ENCODE results near the gene NET1.
A peak's percentile ranks its signal among the peaks of the same experiment; 100 is the strongest.

The NET1 gene

DNA sequence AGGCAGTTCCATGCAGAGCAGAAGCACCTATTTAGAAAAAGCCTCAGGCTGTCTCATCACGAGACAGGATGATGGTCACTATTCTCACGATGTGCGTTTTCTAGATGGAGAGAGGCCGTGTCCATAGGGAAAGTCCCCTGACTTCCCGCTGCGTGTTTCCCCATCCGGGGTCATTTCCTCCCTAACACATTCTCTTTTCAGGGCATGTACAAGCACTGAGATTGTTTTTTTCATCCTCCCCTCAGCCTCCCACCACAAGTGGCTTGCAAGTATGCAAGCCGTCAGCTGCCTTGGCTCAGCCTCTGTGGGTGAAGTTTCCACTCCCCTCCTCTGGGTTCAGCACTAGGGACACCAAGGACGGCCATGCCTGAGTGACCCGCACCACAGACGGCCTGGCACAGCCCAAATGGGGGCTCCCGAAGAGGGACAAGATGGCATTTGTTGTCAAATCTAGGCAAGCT lies 89.7 kb downstream of the NET1 start:
- WGBS, 2 donors (ENCODE audit: extremely low coverage in 2 of 2, insufficient read length in 2 of 2, insufficient replicate concordance in 1 of 2), result no CpG with 5 or more reads among the region's 12 CpGs
- no peak overlapping the region for H3K14ac ChIP-seq (ENCODE audit: low read length)
- H4K8ac ChIP-seq (ENCODE audit: low read depth, low read length), result no peak overlapping the region
- no peaks in the 10 kb centered on the region for H3K4me1 ChIP-seq (ENCODE audit: control insufficient read depth in 2 of 2, insufficient read depth in 1 of 2, low read depth in 1 of 2, low read length in 2 of 2)
- H3K4ac ChIP-seq (ENCODE audit: low read length), result no peak overlapping the region
- no peak overlapping the region for H3K4me2 ChIP-seq (ENCODE audit: insufficient read depth, low read length, poor library complexity, severe bottlenecking)
- H2BK120ac ChIP-seq (ENCODE audit: low read depth, low read length), result no peak overlapping the region
- no peaks in the 10 kb centered on the region for H3K36me3 ChIP-seq (replicated peaks in 1 of 2; ENCODE audit: control insufficient read depth in 2 of 2, insufficient read depth in 2 of 2, low read length in 2 of 2)
- H3K9ac ChIP-seq (ENCODE audit: low read depth, low read length, poor library complexity), result no peak overlapping the region
- H3K4me3 ChIP-seq (ENCODE audit: low read length in 2 of 2), result no peak overlapping the region
- H2BK5ac ChIP-seq (ENCODE audit: low read length), result peak overlapping the region; percentile 67
- H3K18ac ChIP-seq (ENCODE audit: low read length), result peak overlapping the region; percentile 31
- peak overlapping the region; percentile 30 for H3K23ac ChIP-seq (ENCODE audit: low read depth, low read length, poor library complexity)
- no peaks in the 10 kb centered on the region for H3K79me1 ChIP-seq (ENCODE audit: low read depth, low read length)
- no peak overlapping the region for H4K91ac ChIP-seq (ENCODE audit: low read depth, low read length, poor library complexity)
- peaks cover 0 to 5% of the 10 kb centered on the region in 2 donors for H3K9me3 ChIP-seq (replicated peaks in 1 of 2; ENCODE audit: control insufficient read depth in 2 of 2, insufficient read depth in 1 of 2, low read depth in 1 of 2, low read length in 2 of 2)
- H3K27ac ChIP-seq (replicated peaks; ENCODE audit: low read length), result no peak overlapping the region
- H2BK15ac ChIP-seq (ENCODE audit: low read length), result peak overlapping the region; percentile 28
- no peak overlapping the region for H2BK12ac ChIP-seq (ENCODE audit: low read length)
- H3K27me3 ChIP-seq (ENCODE audit: control insufficient read depth in 3 of 3, insufficient read depth in 3 of 3, low read depth in 1 of 3, low read length in 3 of 3), result peaks cover 0 to 32% (median 0%) of the 10 kb centered on the region in 3 experiments
- no peak overlapping the region for H2AFZ ChIP-seq (ENCODE audit: low read length)
- DNase-seq (ENCODE audit: low spot score), result no peak
- no peak overlapping the region for H2AK5ac ChIP-seq (ENCODE audit: low read depth, low read length)

DNA sequence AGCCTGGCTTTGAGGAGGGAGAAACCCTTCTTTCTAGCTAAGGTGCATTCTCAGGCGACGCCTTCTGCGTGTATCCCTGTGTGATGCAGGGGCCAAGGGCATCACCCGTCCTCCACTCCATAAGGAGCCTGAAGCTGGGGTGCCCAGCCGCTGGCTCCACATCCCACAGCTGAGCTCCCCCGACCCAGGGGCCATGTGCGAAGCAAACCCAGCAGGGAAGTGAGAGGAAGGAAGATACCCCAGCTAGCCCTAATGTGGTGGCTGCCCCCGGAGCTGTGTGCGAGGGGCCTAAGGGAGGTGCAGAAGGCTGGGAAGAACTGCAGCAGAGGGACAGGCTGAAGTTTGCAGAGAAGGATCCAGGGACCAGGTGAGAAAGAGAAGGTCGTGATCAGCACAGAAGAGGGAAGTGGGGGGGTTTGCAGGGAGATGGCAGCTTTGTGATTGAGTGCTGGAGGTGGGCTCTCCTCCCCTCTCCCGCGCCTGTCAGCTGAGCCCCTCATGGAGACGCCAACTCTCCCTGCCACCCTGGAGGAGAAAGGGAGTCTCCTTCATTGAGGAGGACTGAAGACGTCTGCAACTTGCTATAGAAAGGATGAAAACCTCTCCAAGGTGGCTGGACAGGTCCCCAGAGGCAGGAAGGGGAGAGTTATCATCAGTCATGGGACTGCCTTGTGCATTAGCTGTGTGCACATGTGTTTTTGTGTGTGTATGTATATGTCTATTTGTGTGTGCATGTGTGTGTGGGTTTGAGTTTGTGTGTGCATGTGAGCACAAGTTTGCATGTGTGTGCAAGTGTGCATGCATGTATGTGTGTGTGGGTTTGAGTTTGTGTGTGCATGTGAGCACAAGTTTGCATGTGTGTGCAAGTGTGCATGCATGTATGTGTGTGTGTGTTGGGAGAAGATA lies 90.5 kb downstream of the NET1 start:
- Histone ChIP-seq H2BK120ac (ENCODE audit: low read depth, low read length) (no peak overlapping the region), H3K27me3 (ENCODE audit: control insufficient read depth in 3 of 3, insufficient read depth in 3 of 3, low read depth in 1 of 3, low read length in 3 of 3) (peaks cover 0 to 37% (median 0%) of the 10 kb centered on the region in 3 experiments), H3K4me1 (ENCODE audit: control insufficient read depth in 2 of 2, insufficient read depth in 1 of 2, low read depth in 1 of 2, low read length in 2 of 2) (no peaks in the 10 kb centered on the region), H2AK5ac (ENCODE audit: low read depth, low read length) (no peak overlapping the region), H4K91ac (ENCODE audit: low read depth, low read length, poor library complexity) (no peak overlapping the region), H3K79me1 (ENCODE audit: low read depth, low read length) (no peaks in the 10 kb centered on the region), H3K4me2 (ENCODE audit: insufficient read depth, low read length, poor library complexity, severe bottlenecking) (no peak overlapping the region), H3K27ac (replicated peaks; ENCODE audit: low read length) (no peak overlapping the region), H3K9me3 (replicated peaks in 1 of 2; ENCODE audit: control insufficient read depth in 2 of 2, insufficient read depth in 1 of 2, low read depth in 1 of 2, low read length in 2 of 2) (peaks cover 0 to 2% of the 10 kb centered on the region in 2 donors), H3K4me3 (ENCODE audit: low read length in 2 of 2) (no peak overlapping the region), H3K36me3 (replicated peaks in 1 of 2; ENCODE audit: control insufficient read depth in 2 of 2, insufficient read depth in 2 of 2, low read length in 2 of 2) (no peaks in the 10 kb centered on the region), H2BK15ac (ENCODE audit: low read length) (peak overlapping the region; percentile 28), H3K18ac (ENCODE audit: low read length) (peak overlapping the region; percentile 31), H2BK12ac (ENCODE audit: low read length) (no peak overlapping the region), H3K14ac (ENCODE audit: low read length) (peak overlapping the region; percentile 67), H3K23ac (ENCODE audit: low read depth, low read length, poor library complexity) (peak overlapping the region; percentile 30), H4K8ac (ENCODE audit: low read depth, low read length) (no peak overlapping the region), H3K9ac (ENCODE audit: low read depth, low read length, poor library complexity) (no peak overlapping the region), H3K4ac (ENCODE audit: low read length) (peak overlapping the region; percentile 17), H2BK5ac (ENCODE audit: low read length) (peak overlapping the region; percentile 67), H2AFZ (ENCODE audit: low read length) (no peak overlapping the region)
- no peak for DNase-seq (ENCODE audit: low spot score)
- no CpG with 5 or more reads among the region's 14 CpGs for WGBS, 2 donors (ENCODE audit: extremely low coverage in 2 of 2, insufficient read length in 2 of 2, insufficient replicate concordance in 1 of 2)

DNA sequence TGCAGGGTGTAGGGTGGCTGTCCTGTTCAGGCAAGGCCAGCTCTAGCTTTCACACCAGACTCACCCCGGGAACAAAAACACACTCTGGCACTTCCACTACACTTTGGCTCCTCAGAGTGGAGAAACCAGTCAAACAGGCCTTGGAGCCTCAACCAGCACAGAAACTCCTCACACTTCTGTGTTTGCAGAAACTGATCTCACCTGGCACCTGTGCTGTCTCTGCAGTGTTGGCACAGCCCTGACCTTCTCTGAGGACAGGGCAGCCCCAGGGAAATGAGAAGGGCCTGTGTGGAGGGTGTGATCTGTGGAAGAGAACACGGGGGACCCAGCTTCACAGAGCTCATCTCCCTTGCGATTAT lies 91.1 kb downstream of the NET1 start:
- Histone ChIP-seq H3K9me3 (replicated peaks in 1 of 2; ENCODE audit: control insufficient read depth in 2 of 2, insufficient read depth in 1 of 2, low read depth in 1 of 2, low read length in 2 of 2) (peaks cover 0 to 2% of the 10 kb centered on the region in 2 donors), H2BK12ac (ENCODE audit: low read length) (no peak overlapping the region), H3K18ac (ENCODE audit: low read length) (peak overlapping the region; percentile 24), H3K27ac (replicated peaks; ENCODE audit: low read length) (no peak overlapping the region), H3K27me3 (ENCODE audit: control insufficient read depth in 3 of 3, insufficient read depth in 3 of 3, low read depth in 1 of 3, low read length in 3 of 3) (peaks cover 0 to 38% (median 0%) of the 10 kb centered on the region in 3 experiments), H3K4me1 (ENCODE audit: control insufficient read depth in 2 of 2, insufficient read depth in 1 of 2, low read depth in 1 of 2, low read length in 2 of 2) (no peaks in the 10 kb centered on the region), H3K79me1 (ENCODE audit: low read depth, low read length) (no peaks in the 10 kb centered on the region), H3K4me3 (ENCODE audit: low read length in 2 of 2) (no peak overlapping the region), H2BK15ac (ENCODE audit: low read length) (peak overlapping the region; percentile 7), H2AFZ (ENCODE audit: low read length) (no peak overlapping the region), H3K4ac (ENCODE audit: low read length) (no peak overlapping the region), H3K4me2 (ENCODE audit: insufficient read depth, low read length, poor library complexity, severe bottlenecking) (no peak overlapping the region), H2BK120ac (ENCODE audit: low read depth, low read length) (no peak overlapping the region), H3K14ac (ENCODE audit: low read length) (no peak overlapping the region), H3K36me3 (replicated peaks in 1 of 2; ENCODE audit: control insufficient read depth in 2 of 2, insufficient read depth in 2 of 2, low read length in 2 of 2) (no peaks in the 10 kb centered on the region), H4K8ac (ENCODE audit: low read depth, low read length) (no peak overlapping the region), H2AK5ac (ENCODE audit: low read depth, low read length) (peak overlapping the region; percentile 44), H3K23ac (ENCODE audit: low read depth, low read length, poor library complexity) (no peak overlapping the region), H3K9ac (ENCODE audit: low read depth, low read length, poor library complexity) (no peak overlapping the region), H2BK5ac (ENCODE audit: low read length) (no peak overlapping the region), H4K91ac (ENCODE audit: low read depth, low read length, poor library complexity) (no peak overlapping the region)
- no CpG with 5 or more reads among the region's 3 CpGs for WGBS, 2 donors (ENCODE audit: extremely low coverage in 2 of 2, insufficient read length in 2 of 2, insufficient replicate concordance in 1 of 2)
- no peak for DNase-seq (ENCODE audit: low spot score)

All from neuronal stem cell (in vitro differentiated cells).